ENCODE results near the gene TBC1D22A.

The TBC1D22A gene

DNA sequence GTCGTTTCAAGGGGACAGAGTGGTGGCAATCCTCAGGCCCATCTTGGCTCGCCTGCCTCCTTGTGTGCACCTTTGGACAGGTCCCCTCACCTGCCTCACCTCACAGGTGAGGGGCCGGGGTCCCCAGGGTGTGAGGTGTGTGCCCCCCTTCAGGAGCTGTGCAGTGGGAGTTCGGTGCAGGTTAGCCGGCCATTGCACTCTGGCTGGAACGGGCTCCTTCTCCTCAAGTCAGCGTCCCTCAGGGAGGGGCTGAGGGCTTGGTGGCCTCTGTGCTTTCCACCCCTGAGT, 269.1 kb downstream of the TBC1D22A start:
- no peak overlapping the region for H3K4me2 ChIP-seq (ENCODE audit: low read length)
- H3K36me3 ChIP-seq (ENCODE audit: insufficient read depth, low read length) = no peaks in the 10 kb centered on the region
- H4K20me1 ChIP-seq (ENCODE audit: insufficient read depth, low read length) = no peaks in the 10 kb centered on the region
- no peaks in the 10 kb centered on the region for H3K4me1 ChIP-seq (ENCODE audit: insufficient read depth, low read length, severe bottlenecking)
- no peak overlapping the region for H2AFZ ChIP-seq (ENCODE audit: low read length)
- TF ChIP-seq, protein P1, sequence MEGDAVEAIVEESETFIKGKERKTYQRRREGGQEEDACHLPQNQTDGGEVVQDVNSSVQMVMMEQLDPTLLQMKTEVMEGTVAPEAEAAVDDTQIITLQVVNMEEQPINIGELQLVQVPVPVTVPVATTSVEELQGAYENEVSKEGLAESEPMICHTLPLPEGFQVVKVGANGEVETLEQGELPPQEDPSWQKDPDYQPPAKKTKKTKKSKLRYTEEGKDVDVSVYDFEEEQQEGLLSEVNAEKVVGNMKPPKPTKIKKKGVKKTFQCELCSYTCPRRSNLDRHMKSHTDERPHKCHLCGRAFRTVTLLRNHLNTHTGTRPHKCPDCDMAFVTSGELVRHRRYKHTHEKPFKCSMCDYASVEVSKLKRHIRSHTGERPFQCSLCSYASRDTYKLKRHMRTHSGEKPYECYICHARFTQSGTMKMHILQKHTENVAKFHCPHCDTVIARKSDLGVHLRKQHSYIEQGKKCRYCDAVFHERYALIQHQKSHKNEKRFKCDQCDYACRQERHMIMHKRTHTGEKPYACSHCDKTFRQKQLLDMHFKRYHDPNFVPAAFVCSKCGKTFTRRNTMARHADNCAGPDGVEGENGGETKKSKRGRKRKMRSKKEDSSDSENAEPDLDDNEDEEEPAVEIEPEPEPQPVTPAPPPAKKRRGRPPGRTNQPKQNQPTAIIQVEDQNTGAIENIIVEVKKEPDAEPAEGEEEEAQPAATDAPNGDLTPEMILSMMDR (IDR thresholded peaks at IDR 0.05; ENCODE audit: low read length) = no peak
- TF ChIP-seq EZH2 (IDR thresholded peaks at IDR 0.05; ENCODE audit: borderline replicate concordance, low read length) = no peak
- H3F3A ChIP-seq (ENCODE audit: insufficient read depth, low read length) = no peaks in the 10 kb centered on the region
- H3K9me3 ChIP-seq (ENCODE audit: low read length) = no peaks in the 10 kb centered on the region
- no peaks in the 10 kb centered on the region for H3K79me2 ChIP-seq (ENCODE audit: insufficient read depth, low read length)
- H3K27ac ChIP-seq (ENCODE audit: low read depth, low read length, poor library complexity, severe bottlenecking) = no peak overlapping the region
- H3K4me3 ChIP-seq (ENCODE audit: low read depth, low read length, poor library complexity, severe bottlenecking) = no peak overlapping the region
- no peak overlapping the region for H3K9ac ChIP-seq (ENCODE audit: low read length)
- H3K9me2 ChIP-seq (ENCODE audit: low read depth, low read length) = no peaks in the 10 kb centered on the region
- H3K27me3 ChIP-seq (ENCODE audit: insufficient read depth, low read length) = no peaks in the 10 kb centered on the region

DNA sequence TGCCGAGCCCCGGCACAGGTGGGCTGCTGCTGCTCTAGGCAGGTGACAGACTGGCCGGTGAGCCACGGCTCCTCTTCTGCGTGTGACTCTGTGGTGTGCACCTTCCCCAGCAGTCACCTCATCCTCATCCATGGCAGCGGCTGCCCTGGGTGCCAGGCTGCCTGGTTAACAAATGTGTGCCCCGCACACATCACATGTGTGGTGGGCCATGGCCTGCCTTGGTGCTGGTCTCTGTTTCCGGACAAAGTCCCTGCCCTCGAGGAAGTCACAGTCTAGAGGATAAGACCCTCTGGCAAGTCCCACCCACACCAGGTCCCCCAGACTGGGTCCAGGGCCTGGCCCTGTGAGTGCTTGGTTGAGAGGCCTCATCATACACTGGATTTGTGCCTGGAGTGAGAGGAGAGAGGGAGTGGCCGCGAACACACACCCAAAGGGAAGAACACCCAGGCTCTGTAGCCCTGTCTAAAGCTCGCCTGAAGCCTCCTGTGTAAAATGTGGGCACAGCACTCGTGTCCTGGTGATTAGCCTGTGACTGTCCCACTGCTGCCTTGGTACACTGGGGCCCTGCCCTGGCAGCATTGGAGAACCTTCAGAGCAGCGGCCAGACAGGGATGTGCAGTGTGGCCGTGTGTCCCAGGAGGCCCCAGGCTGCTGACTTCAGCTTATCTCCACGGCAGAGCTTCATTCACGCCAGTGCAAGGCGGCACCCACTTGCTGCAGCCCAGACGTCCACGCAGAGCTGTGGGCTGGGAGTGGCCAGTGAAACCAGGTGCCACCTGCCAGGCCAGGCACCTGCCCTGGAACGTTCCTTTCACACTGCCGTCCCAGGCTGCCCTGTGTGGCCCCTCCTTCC, 269.9 kb downstream of the TBC1D22A start:
- H3K4me1 ChIP-seq (ENCODE audit: insufficient read depth, low read length, severe bottlenecking) = no peaks in the 10 kb centered on the region
- no peaks in the 10 kb centered on the region for H3K27me3 ChIP-seq (ENCODE audit: insufficient read depth, low read length)
- no peak overlapping the region for H3K9ac ChIP-seq (ENCODE audit: low read length)
- H3K36me3 ChIP-seq (ENCODE audit: insufficient read depth, low read length) = no peaks in the 10 kb centered on the region
- no peaks in the 10 kb centered on the region for H3K9me2 ChIP-seq (ENCODE audit: low read depth, low read length)
- no peak overlapping the region for H3K4me2 ChIP-seq (ENCODE audit: low read length)
- no peak overlapping the region for H3K4me3 ChIP-seq (ENCODE audit: low read depth, low read length, poor library complexity, severe bottlenecking)
- no peak overlapping the region for H3K27ac ChIP-seq (ENCODE audit: low read depth, low read length, poor library complexity, severe bottlenecking)
- H4K20me1 ChIP-seq (ENCODE audit: insufficient read depth, low read length) = no peaks in the 10 kb centered on the region
- TF ChIP-seq EZH2 (IDR thresholded peaks at IDR 0.05; ENCODE audit: borderline replicate concordance, low read length) = no peak
- TF ChIP-seq, protein P1 (IDR thresholded peaks at IDR 0.05; ENCODE audit: low read length) = no peak
- H3F3A ChIP-seq (ENCODE audit: insufficient read depth, low read length) = no peaks in the 10 kb centered on the region
- H3K79me2 ChIP-seq (ENCODE audit: insufficient read depth, low read length) = no peaks in the 10 kb centered on the region
- H2AFZ ChIP-seq (ENCODE audit: low read length) = no peak overlapping the region
- no peaks in the 10 kb centered on the region for H3K9me3 ChIP-seq (ENCODE audit: low read length)

DNA sequence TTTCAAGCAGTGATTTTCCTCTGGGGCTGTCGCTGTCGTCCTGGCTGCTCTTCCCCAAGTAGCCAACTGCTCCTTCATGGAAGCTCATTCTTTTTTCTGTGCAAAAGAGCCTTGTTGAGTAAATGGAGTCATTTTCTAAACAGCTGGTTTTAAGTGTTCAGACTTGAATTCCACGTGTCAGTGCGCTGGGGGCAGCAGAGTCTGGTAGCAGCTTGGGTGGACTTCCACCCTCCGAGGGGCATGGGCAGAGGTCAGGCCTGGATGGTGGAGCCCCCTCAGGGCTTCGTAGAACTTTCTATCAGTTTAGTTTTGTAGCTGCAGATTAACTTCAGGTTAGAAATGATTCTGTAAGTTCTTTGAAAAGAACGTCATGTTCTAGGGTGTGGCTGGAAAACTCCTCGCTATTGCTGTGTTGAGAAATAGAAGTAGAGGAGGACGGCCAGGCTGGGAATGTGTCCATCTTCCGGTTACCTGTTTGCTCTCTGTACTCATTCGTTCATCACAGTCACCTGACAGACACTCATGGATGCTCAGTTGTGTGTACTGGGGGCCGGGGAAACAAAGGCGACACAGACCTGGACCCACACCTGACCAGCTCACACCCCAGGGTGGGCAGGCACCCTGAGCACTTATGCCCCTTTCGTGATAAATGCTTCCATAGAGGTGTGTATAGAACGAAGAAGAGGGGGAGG, 270.7 kb downstream of the TBC1D22A start:
- H2AFZ ChIP-seq (ENCODE audit: low read length) = no peak overlapping the region
- TF ChIP-seq, protein P1 (IDR thresholded peaks at IDR 0.05; ENCODE audit: low read length) = no peak
- TF ChIP-seq EZH2 (IDR thresholded peaks at IDR 0.05; ENCODE audit: borderline replicate concordance, low read length) = no peak
- no peaks in the 10 kb centered on the region for H4K20me1 ChIP-seq (ENCODE audit: insufficient read depth, low read length)
- no peak overlapping the region for H3K4me2 ChIP-seq (ENCODE audit: low read length)
- no peaks in the 10 kb centered on the region for H3K4me1 ChIP-seq (ENCODE audit: insufficient read depth, low read length, severe bottlenecking)
- H3K27me3 ChIP-seq (ENCODE audit: insufficient read depth, low read length) = no peaks in the 10 kb centered on the region
- H3K27ac ChIP-seq (ENCODE audit: low read depth, low read length, poor library complexity, severe bottlenecking) = no peak overlapping the region
- H3K4me3 ChIP-seq (ENCODE audit: low read depth, low read length, poor library complexity, severe bottlenecking) = no peak overlapping the region
- H3K79me2 ChIP-seq (ENCODE audit: insufficient read depth, low read length) = no peaks in the 10 kb centered on the region
- no peaks in the 10 kb centered on the region for H3F3A ChIP-seq (ENCODE audit: insufficient read depth, low read length)
- H3K36me3 ChIP-seq (ENCODE audit: insufficient read depth, low read length) = peaks cover 6% of the 10 kb centered on the region; the same call in 1 of the 2 replicates
- H3K9ac ChIP-seq (ENCODE audit: low read length) = no peak overlapping the region
- no peaks in the 10 kb centered on the region for H3K9me3 ChIP-seq (ENCODE audit: low read length)
- no peaks in the 10 kb centered on the region for H3K9me2 ChIP-seq (ENCODE audit: low read depth, low read length)
